ENCODE results near the gene SGSM2.

GRCh38 chr17:2406903-2407790, 69.8 kb downstream of the SGSM2 start:
- TF ChIP-seq, protein P1, sequence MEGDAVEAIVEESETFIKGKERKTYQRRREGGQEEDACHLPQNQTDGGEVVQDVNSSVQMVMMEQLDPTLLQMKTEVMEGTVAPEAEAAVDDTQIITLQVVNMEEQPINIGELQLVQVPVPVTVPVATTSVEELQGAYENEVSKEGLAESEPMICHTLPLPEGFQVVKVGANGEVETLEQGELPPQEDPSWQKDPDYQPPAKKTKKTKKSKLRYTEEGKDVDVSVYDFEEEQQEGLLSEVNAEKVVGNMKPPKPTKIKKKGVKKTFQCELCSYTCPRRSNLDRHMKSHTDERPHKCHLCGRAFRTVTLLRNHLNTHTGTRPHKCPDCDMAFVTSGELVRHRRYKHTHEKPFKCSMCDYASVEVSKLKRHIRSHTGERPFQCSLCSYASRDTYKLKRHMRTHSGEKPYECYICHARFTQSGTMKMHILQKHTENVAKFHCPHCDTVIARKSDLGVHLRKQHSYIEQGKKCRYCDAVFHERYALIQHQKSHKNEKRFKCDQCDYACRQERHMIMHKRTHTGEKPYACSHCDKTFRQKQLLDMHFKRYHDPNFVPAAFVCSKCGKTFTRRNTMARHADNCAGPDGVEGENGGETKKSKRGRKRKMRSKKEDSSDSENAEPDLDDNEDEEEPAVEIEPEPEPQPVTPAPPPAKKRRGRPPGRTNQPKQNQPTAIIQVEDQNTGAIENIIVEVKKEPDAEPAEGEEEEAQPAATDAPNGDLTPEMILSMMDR (IDR thresholded peaks at IDR 0.05): no peak
- no peak for TF ChIP-seq POLR2A (IDR thresholded peaks at IDR 0.05)
- TF ChIP-seq EP300 (IDR thresholded peaks at IDR 0.05): no peak
